Ovary (tissue), 9 donors: ENCODE data around the gene HSPA12B. TPM values are rescaled to one million over a fixed set of nuclear protein-coding genes. Genes with fewer than 3 reads are reported as not detected.
"Not testable (repeated sequence)": the region's sequence is repeated elsewhere in the genome, so short reads cannot be mapped to it uniquely, and the experiment has no call there.

Experiments
- DNase-seq, 5 donors: peaks; one replicate each; pipeline ENCODE4 v3.0.0-alpha.2; 2019 to 2020
- H3K27ac ChIP-seq, 2 donors: fragments of 200-600 bp; one replicate each; pipeline versions ENCODE4 v1.5.1 to v1.8.0; 2019 to 2022
- H3K27me3 ChIP-seq: fragments of 200-600 bp; one replicate; pipeline ENCODE4 v1.8.0; 2022
- H3K36me3 ChIP-seq: fragments of 200-600 bp; sonication (generic); one replicate; pipeline ENCODE4 v1.5.1; 2019
- H3K4me1 ChIP-seq: one replicate; pipeline ENCODE4 v1.8.1; 2013; ENCODE audit warnings: mild to moderate bottlenecking, moderate library complexity; ENCODE audit not compliant: insufficient read depth
- H3K4me3 ChIP-seq: fragments of 200-600 bp; sonication (generic); one replicate; pipeline ENCODE4 v1.5.1; 2017
- H3K9me3 ChIP-seq, 2 donors: fragments of 200-600 bp in 1 of 2; sonication (generic) in 1 of 2; one replicate each; pipeline versions ENCODE4 v1.5.1 to v1.8.1; 2013 to 2019; ENCODE audit warnings: mild to moderate bottlenecking in 1 of 2, moderate library complexity in 1 of 2
- EP300 ChIP-seq: sonication (generic); formaldehyde crosslinking; IDR thresholded peaks from one replicate; pipeline ENCODE4 v1.6.1; 2017; ENCODE audit warnings: antibody characterized with exemption
- POLR2A ChIP-seq: fragments of 450-650 bp; IDR thresholded peaks from one replicate; pipeline ENCODE4 v1.6.1; 2017; ENCODE audit warnings: antibody characterized with exemption, mild to moderate bottlenecking, moderate library complexity
- WGBS, 3 donors: extraction: QIAGEN DNeasy Blood & Tissue Kit in 1 of 3; methylation state at CpG; one replicate each; pipeline versions ENCODE4 v1.1.5 to v1.1.7; 2013 to 2017; 5-methylcytosine and 5-hydroxymethylcytosine counted together
- intact Hi-C, 4 donors: fragments of 100-400 bp; cut with DNase I; formaldehyde crosslinking; loops; one replicate each; pipeline versions ENCODE4 v1.11.0 to v1.15.1; 2022 to 2023
- polyA plus RNA-seq, 2 donors: library from polyadenylated mRNA; stranded (reverse); fragments of 200-250 nt in 1 of 2; fragments of 350-450 nt in 1 of 2; fragmentation: Illumina TruSeq in 1 of 2; extraction: RNeasy Lipid Tissue Mini Kit (QIAGEN cat#74804) in 1 of 2; gene quantifications; one replicate each; pipeline ENCODE4 v1.2.3, GENCODE V29; 2013 to 2014
- total RNA-seq, 7 donors: library from RNA; depleted of rRNA in 2 of 7; stranded (reverse); fragments of >200 nt in 2 of 7; fragmentation: NEBNext Ultra II Directional in 3 of 7; extraction: Animal tissue kit (Norgen Biotek cat#: 25700) in 3 of 7; gene quantifications; one replicate each; pipeline versions ENCODE4 v1.1.0 to v1.2.4, GENCODE V29; 2016 to 2023
- TF ChIP-seq, protein P1 (sequence below), 3 donors: fragments of 450-650 bp in 2 of 3; fragments of 200-600 bp in 1 of 3; IDR thresholded peaks; one replicate each; pipeline versions ENCODE4 v1.5.1 to v1.8.0; 2016 to 2022; ENCODE audit warnings: antibody characterized with exemption in 3 of 3, mild to moderate bottlenecking in 1 of 3
- donor health status: DM: no; HTN: no; CAD: no; lungs with moderate emphysema.
- donor health status: DM: no; HTN: no; CAD: no.
- donor health status: Bipolar disorder and iron deficiency.
- donor health status: DM: yes; HTN: yes; CAD: no.
- donor health status: DM: no; HTN: no; CAD: no.
- donor health status: DM: yes; HTN: yes; CAD: no.

Gene HSPA12B
- total and polyA plus RNA-seq, 9 donors, result 4.6 to 22.8 (median 7.4) TPM

DNA sequence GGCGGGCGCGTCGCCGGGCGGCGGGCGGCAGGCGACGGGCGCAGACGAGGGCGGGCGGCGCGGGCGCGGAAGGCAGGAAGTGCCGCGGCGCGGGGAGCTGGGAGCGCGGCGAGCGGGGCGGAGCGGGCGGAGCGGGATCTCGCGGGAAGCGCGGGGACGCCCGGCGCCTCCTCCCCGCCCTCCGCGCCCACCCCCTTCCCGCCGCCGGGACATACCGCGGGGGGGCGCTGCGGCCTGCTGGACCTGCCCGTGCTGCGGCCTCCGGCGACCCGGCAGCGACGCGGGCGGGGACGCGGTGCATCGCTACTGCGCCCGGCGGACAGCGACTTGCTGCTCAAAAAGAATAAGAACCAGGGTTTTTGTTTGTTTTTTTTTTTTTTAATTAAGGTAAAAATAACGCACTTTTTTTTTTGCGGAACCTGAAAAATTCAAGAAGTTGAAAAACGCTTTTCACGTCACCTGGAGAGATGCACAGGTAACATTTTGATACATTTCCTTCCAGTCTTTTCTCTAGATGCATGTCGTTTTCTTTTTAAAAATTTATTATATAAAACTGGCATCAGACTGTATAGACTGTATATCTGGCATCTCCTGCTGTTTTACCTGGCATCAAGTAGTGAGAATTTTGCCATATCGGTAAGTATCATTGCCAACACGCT, 54.3 kb downstream of the HSPA12B start, which contains the start of gene CENPB:
CENPB (minus strand) TSS at position 76 of the 659 bp plus-strand sequence. CDS start 257 bp downstream, outside the sequence.
- WGBS, 3 donors, result 2 to 6% (median 2%) methylated on average over 23 to 69 of the region's 70 CpGs
- DNase-seq, result peak; percentile 86 to 94 (median 93)
- Histone ChIP-seq H3K4me3 (peak within 1 kb of the TSS; percentile 69), H3K27me3 (no peaks in the 10 kb centered on the region), H3K9me3 (no peaks in the 10 kb centered on the region), H3K36me3 (no peaks in the 10 kb centered on the region), H3K27ac (peak within 1 kb of the TSS; percentile 69 to 71), H3K4me1 (peaks cover 13% of the 10 kb centered on the region)
- TF ChIP-seq POLR2A (no peak), EP300 (no peak)
- TF ChIP-seq, protein P1, sequence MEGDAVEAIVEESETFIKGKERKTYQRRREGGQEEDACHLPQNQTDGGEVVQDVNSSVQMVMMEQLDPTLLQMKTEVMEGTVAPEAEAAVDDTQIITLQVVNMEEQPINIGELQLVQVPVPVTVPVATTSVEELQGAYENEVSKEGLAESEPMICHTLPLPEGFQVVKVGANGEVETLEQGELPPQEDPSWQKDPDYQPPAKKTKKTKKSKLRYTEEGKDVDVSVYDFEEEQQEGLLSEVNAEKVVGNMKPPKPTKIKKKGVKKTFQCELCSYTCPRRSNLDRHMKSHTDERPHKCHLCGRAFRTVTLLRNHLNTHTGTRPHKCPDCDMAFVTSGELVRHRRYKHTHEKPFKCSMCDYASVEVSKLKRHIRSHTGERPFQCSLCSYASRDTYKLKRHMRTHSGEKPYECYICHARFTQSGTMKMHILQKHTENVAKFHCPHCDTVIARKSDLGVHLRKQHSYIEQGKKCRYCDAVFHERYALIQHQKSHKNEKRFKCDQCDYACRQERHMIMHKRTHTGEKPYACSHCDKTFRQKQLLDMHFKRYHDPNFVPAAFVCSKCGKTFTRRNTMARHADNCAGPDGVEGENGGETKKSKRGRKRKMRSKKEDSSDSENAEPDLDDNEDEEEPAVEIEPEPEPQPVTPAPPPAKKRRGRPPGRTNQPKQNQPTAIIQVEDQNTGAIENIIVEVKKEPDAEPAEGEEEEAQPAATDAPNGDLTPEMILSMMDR (IDR thresholded peaks at IDR 0.05), result peak; percentile 62 to 77 (median 65)
- intact Hi-C loops, result loop anchor here in 3 of 4 donors (2.0 to 5.0 kb wide), 3 partner anchors 32 to 71 kb away; partner anchors contain the start of gene AP5S1 (in 2 of the 3)

DNA sequence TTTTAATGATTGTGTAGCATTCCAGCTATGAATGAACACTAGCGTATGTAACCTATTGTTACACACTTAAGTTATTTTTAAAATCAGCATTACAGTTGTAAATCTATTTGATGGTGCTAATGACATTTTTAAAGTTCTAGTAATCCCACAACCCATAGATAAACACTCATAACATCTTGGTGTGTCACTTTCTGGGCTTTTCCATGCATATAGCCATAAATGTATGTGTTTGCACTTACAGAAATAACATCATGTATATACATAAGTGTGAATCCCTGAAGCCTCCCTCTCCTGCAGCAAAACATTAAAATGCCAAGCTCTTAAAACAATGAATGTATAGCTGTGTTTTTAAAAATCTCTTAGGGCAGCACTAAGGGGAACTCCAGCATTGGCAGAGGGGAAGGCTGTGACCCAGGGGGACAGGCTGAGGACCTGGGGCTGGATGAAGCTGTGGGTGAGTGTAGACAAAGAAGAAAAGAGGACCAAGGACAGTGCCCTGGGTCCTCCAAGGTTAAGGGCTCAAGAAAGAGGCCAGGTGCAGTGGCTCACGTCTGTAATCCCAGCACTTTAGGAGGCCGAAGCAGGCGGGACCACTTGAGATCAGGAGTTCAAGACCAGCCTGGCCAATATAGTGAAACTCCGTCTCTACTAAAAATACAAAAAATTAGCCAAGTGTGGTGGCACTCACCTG, 55.0 kb downstream of the HSPA12B start:
- H3K36me3 ChIP-seq, result no peaks in the 10 kb centered on the region
- H3K27me3 ChIP-seq, result no peaks in the 10 kb centered on the region
- peak overlapping the region; percentile 33 for H3K4me3 ChIP-seq
- H3K9me3 ChIP-seq, result no peaks in the 10 kb centered on the region
- H3K27ac ChIP-seq, result peak overlapping the region; percentile 54 to 60
- intact Hi-C loops, result loop anchor here in 3 of 4 donors (2.0 to 5.0 kb wide), 3 partner anchors 31 to 70 kb away; partner anchors contain the start of gene AP5S1 (in 2 of the 3)
- TF ChIP-seq POLR2A (no peak), EP300 (no peak)
- TF ChIP-seq, protein P1 (IDR thresholded peaks at IDR 0.05), result no peak
- peaks cover 13% of the 10 kb centered on the region for H3K4me1 ChIP-seq
- WGBS, 3 donors, result 64 to 73% (median 66%) methylated on average over 5 of the region's 5 CpGs
- DNase-seq, result peak in 1 of 5 donors; percentile 20

DNA sequence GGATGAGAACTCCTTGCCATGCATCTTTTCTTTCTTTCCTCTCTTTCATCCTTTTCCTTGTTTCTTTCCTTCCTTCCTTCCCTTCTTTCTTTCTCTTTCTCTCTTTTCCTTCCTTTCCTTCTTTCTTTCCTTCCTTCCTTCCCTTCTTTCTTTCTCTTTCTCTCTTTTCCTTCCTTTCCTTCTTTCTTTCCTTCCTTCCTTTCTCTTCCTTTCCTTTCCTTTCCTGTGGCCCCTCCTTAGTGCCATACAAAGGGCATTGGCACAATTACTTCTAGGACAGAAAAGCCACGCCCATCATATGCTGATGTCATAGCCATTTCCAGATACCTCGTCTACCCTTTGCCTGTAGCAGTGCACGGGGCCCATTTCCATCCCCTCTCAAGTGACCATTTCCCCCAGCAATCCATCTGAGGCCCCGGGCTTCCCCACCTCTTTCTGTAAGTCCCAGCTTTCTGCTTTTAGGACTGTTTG, 56.2 kb downstream of the HSPA12B start:
- Histone ChIP-seq H3K36me3 (no peaks in the 10 kb centered on the region), H3K27ac (peak overlapping the region; percentile 19 to 54), H3K4me3 (no peak overlapping the region), H3K27me3 (no peaks in the 10 kb centered on the region), H3K4me1 (peaks cover 13% of the 10 kb centered on the region), H3K9me3 (no peaks in the 10 kb centered on the region)
- no peak for TF ChIP-seq POLR2A
- intact Hi-C loops, result loop anchor here in 1 of 4 donors (5.0 kb wide), 1 partner anchor 69 kb away; no protein-coding TSS in a partner anchor
- WGBS, 3 donors, result 67 to 72% (median 69%) methylated on average over 4 of the region's 4 CpGs
- peak in 1 of 5 donors; percentile 28 for DNase-seq

DNA sequence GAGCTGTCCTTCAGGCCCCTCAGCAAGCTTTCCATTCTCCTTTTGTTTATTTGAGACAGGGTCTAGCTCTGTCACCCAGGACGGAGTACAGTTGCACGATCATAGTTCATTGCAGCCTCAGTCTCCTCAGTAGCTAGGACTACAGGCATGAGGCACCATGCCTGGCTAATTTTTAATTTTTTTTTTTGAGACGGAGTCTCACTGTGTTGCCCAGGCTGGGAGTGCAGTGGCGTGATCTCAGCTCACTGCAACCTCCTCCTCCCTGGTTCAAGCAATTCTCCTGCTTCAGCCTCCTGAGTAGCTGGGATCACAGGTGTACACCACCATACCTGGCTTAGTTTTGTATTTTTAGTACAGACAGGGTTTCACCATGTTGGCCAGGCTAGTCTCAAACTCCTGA, 56.7 kb downstream of the HSPA12B start:
- H3K36me3 ChIP-seq, H3K4me3 ChIP-seq, H3K27ac ChIP-seq, H3K9me3 ChIP-seq, H3K27me3 ChIP-seq: not testable (repeated sequence)
- peak in 1 of 5 donors; percentile 4 for DNase-seq
- intact Hi-C loops, result loop anchor here in 1 of 4 donors (5.0 kb wide), 1 partner anchor 68 kb away; no protein-coding TSS in a partner anchor
- 92 to 97% (median 95%) methylated on average over 4 of the region's 4 CpGs for WGBS, 3 donors
- peaks cover 13% of the 10 kb centered on the region for H3K4me1 ChIP-seq

DNA sequence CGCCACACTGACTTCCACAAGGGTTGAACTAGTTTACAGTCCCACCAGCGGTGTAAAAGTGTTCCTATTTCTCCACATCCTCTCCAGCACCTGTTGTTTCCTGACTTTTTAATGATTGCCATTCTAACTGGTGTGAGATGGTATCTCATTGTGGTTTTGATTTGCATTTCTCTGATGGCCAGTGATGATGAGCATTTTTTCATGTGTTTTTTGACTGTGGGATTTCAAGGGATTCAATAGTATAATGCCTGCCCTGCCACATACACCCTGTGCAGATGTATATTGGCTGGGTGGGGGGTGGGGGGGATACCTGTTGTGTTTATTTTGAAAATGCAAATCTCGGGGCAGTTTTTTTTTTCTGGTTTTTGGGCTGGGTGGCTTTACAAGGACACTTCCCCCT, 61.7 kb downstream of the HSPA12B start:
- H3K9me3 ChIP-seq, intact Hi-C loops, H3K4me3 ChIP-seq, DNase-seq, H3K27ac ChIP-seq, H3K27me3 ChIP-seq, H3K4me1 ChIP-seq, H3K36me3 ChIP-seq: not testable (repeated sequence)
- WGBS, 3 donors, result 59 to 88% (median 80%) methylated on average over 1 to 2 of the region's 3 CpGs
